GM11168 (cell line): Measurements from ENCODE around the gene TEPSIN.

ENCODE experiments used
- in situ Hi-C: fragments of 300-500 bp; cut with MboI; formaldehyde crosslinking; loops from one replicate; pipeline ENCODE4 v1.12.0; 2022; ENCODE audit warnings: low sequenced_read_pairs; ENCODE audit not compliant: unreplicated experiment

The TEPSIN gene

GRCh38 chr17:81271226-81271625, 32.4 kb upstream of the TEPSIN start:
- in situ Hi-C loops: no loop called here

- in situ Hi-C loops: no loop called here
Measured at GRCh38 chr17:81270279-81270678, 31.4 kb upstream of the TEPSIN start.

- in situ Hi-C loops: no loop called here
Measured at GRCh38 chr17:81267390-81268067, 28.7 kb upstream of the TEPSIN start.

- in situ Hi-C loops: no loop called here
Measured at GRCh38 chr17:81265576-81265975, 26.7 kb upstream of the TEPSIN start.

- in situ Hi-C loops: no loop called here
Measured at GRCh38 chr17:81264640-81265039, 25.8 kb upstream of the TEPSIN start.

DNA sequence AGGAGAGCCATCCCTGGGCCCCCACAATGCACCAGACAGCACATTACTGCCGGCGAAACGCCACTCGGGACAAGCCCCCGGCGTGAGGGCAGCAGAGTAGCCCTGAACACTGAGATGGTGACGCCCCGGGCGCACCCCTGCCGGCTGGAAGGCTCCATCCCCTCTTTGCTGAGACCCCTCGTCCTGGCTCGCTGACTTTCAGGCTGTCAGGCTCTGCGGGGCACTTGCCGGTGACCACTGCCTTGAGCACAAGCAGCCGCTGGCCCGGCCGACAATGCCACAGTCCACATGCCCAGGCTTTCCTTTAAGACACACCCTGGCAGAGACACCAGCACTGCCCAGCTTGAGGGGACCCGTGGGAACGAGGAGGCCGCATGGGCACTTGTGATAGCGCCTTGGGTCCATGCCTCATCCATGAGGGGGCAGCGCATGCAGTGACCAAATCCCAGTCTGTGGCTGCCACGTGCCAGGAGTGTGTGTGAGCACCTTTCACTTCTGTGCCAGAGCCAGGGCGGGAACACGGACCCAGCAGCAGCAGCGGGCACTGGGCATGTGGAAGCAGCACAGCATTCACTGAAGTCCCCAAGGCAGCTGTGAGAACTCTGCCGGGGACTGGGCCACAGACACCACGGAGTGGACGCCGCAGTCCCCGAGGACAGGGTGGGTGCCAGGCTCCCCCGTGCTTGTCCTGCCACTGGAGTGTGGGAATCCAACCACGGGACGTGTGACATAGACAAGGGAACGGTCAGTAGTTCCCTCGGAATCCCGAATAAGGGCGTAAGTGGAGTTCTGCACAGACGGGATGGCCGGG, 24.7 kb upstream of the TEPSIN start:
- in situ Hi-C loops: no loop called here

DNA sequence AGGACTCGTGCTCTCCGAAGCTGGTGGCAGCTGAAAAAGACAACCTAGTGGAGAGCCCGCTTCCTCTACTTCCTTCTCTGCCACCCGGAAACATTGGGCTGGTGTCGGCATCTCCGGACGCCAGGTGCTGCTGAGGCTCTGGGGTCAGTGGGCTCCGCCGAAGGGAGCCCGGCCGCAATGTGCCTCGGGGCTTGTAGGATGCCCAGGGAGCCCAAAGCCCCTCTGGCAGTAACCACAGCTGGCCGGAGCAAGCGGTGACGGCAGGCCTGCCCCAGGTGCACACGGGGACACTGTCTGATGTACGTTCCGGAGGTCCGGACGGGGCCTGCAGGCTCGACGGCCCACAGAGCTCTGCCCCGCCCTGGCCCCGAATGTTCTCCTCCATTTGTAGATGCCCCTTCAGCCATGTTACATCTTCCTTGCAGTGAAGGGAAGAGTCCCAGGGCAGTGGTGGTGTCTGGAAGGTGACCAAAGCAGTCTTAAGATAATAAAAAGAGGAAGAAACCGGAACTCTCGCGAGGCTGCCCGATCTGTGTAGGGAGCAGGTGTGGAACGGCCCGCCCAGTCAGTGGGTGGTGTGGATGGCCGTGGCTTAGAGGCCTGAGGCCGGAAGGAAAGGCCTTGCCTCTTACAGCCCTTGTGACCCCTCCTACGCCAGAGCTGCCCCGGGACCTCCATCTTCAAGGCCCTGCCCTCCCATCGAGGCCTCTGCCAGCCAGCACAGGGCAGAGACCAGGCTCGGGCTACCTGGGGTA, 22.9 kb upstream of the TEPSIN start:
- in situ Hi-C loops: no loop called here

- in situ Hi-C loops: no loop called here
Measured at GRCh38 chr17:81261096-81261495, 22.2 kb upstream of the TEPSIN start.

DNA sequence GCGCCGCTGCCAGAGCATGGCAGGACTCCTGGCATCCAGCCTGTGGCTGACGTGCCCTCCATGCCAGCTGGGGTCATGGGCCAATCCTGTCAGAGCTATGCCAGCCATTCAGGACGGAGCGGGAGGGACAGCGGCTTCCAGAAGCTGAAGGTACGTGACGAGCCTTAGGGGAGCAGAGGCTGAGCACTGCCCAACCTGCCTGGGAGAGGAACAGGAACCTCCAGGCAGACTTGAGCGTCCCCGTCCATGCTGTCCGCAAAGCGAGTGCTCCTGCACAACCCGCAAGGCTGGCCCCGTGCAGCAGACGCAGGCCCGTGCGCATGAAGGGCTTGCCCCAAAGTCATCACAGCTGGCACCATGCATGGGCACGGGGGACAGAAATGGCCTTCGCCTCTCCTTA, 21.8 kb upstream of the TEPSIN start:
- in situ Hi-C loops: no loop called here

- in situ Hi-C loops: no loop called here
Measured at GRCh38 chr17:81260171-81260570, 21.3 kb upstream of the TEPSIN start.

DNA sequence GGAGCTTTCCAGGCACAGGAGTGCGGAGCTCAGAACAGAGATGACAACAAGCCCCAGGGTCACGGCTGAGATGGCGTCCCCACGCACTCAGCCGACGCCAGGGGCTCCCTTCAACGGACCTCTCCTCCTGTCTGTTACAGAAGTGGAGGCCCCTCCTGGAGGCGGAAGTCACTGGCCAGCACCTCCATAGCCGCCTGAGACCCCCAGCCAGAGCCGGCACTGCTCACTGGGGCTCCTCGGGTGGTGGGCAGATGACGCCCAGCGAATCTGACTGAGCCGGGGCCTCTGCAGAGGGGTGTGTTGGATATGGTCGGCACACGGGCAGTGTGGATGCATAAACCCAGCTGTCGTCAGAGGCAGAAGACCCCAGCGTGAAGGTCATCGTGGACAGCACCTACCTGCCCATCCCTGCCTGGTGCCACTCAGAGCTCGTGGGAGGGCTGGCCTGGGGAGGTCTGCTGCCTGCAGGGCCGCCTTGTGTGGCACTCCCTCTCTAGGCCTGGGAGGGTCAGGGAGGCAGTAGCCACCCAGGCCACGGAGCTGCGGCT, 20.3 kb upstream of the TEPSIN start:
- in situ Hi-C loops: no loop called here

- in situ Hi-C loops: no loop called here
Measured at GRCh38 chr17:81258292-81258691, 19.4 kb upstream of the TEPSIN start.

DNA sequence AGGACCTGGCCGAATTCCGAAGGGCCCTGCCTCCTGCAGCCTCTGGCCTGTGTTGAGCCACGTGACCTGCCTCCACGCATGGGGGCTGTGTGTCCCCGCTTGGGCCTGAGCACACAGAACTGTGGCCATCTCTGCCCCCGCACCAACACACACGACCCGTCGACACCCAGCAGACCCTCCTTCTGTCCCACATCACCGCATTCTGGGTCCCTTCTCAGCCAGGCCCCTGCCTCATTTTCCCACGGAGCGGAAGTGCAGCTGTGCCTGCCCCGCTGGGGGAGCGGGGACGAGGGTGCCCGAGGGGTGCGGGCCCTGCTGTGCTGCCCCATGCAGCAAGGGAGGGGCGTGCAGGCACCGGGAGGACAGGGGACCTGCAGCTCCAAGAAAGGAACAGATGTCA, 18.7 kb upstream of the TEPSIN start:
- in situ Hi-C loops: no loop called here

DNA sequence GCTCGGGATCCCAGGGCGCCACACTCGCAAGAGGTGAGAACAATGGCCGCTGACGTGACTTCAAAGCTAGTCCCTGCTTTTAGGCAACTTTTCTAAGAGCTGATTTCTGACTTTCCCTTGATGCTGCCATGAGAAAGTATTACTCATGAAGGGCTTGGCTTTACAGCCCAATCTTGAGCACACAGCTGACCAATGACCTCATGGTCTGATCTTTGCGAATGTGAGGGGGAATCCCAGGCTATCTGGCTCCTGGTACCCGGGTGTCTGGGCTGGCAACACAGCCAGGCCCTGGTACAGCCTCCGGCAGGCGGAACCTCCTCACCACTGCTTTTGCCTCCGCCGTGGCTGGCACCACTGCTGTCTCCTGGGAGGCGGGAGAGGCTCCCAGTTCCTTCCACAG, 17.8 kb upstream of the TEPSIN start:
- in situ Hi-C loops: no loop called here

- in situ Hi-C loops: no loop called here
Measured at GRCh38 chr17:81254955-81255717, 16.3 kb upstream of the TEPSIN start.

- in situ Hi-C loops: no loop called here
Measured at GRCh38 chr17:81253358-81254131, 14.7 kb upstream of the TEPSIN start.

DNA sequence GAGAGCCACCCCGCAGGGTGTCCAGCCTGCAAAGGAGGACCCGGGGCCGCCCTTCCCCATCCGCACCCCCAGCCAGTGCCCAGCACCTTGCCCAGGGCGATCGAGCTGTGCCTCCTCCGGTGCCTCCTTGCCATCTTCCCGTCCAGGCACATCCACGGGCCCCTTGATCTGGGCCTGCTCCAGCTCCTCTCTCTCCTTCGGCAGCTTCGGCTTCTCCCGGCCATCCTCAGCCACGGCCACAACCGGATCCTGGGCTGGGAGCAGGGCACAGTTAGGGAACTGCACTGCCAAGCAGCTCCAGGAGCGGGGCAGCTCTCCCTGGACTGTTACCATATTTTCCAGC, 14.1 kb upstream of the TEPSIN start:
- in situ Hi-C loops: no loop called here

DNA sequence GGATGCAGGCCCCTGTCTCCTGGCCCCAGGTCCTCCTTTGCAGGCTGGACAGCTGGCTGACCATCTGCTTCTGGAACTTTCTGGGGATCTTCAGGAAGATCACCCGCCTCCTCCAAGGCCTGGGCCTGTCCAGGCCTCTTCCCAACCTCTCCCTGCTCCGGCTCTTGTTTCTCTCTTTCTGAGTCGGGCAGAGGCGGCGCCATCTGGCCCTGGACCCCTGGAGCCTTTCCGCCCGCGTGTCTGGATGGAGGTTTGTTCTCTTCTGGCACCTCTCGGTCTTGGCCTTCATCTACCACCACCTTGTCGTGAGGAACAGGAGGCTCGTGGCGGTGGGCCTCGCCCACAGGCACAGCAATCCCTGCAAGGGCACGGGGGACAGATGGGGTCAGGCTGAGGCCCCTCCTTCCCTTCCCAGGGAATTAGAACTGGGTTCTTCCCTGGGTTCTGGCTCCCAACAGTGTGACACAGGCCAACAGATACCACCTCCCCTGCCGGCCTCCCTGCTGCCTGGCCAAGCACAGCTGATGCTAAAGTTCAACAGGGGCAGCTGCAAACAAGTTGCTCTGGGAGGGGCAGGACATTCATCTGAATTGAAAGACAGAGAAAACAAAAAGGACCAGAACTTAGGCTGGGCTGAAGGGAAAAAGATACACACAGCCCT, 13.6 kb upstream of the TEPSIN start:
- in situ Hi-C loops: no loop called here

GRCh38 chr17:81251709-81252301, 12.9 kb upstream of the TEPSIN start:
- in situ Hi-C loops: no loop called here
